ENCODE measurements around the gene RBM43.

GRCh38 chr2:151247432-151247831 lies 14.2 kb downstream of the RBM43 start:
- TF ChIP-seq CTCF (conservative IDR thresholded peaks at IDR 0.05; ENCODE audit: low read length) (no peak), EZH2phosphoT487 (IDR thresholded peaks at IDR 0.05; ENCODE audit: borderline replicate concordance) (no peak)

Measured in Loucy (cell line).